OCI-M1 (cell line): ENCODE measurements around the gene MICAL2.

Experiments used
- DNase-seq: peaks from one replicate; lab custom pipeline; 2025; lab: John Stamatoyannopoulos, UW

MICAL2 gene

GRCh38 chr11:12287374-12288211 is 177.2 kb downstream of the MICAL2 start:
- no peak for DNase-seq

GRCh38 chr11:12288212-12288930 is 178.0 kb downstream of the MICAL2 start:
- peak; percentile 73 for DNase-seq

- no peak for DNase-seq
Observed at GRCh38 chr11:12288931-12289666, 178.7 kb downstream of the MICAL2 start.

GRCh38 chr11:12289667-12290476 is 179.5 kb downstream of the MICAL2 start:
- DNase-seq: no peak

GRCh38 chr11:12290477-12290922 is 180.1 kb downstream of the MICAL2 start:
- DNase-seq: no peak

- no peak for DNase-seq
Observed at GRCh38 chr11:12291313-12291712, 180.9 kb downstream of the MICAL2 start.

- DNase-seq: no peak
Observed at GRCh38 chr11:12291766-12292165, 181.4 kb downstream of the MICAL2 start.

- DNase-seq: no peak
Observed at GRCh38 chr11:12292766-12293165, 182.4 kb downstream of the MICAL2 start.

GRCh38 chr11:12293486-12293885 is 183.1 kb downstream of the MICAL2 start:
- no peak for DNase-seq

- no peak for DNase-seq
Observed at GRCh38 chr11:12294613-12295012, 184.2 kb downstream of the MICAL2 start.

GRCh38 chr11:12295943-12296342 is 185.6 kb downstream of the MICAL2 start:
- no peak for DNase-seq

GRCh38 chr11:12298610-12299009 is 188.2 kb downstream of the MICAL2 start:
- no peak for DNase-seq

GRCh38 chr11:12301379-12301778 is 191.0 kb downstream of the MICAL2 start:
- no peak for DNase-seq

GRCh38 chr11:12303421-12304149 is 193.2 kb downstream of the MICAL2 start:
- DNase-seq: no peak

- DNase-seq: no peak
Observed at GRCh38 chr11:12306830-12307229, 196.4 kb downstream of the MICAL2 start.

GRCh38 chr11:12312132-12312531 is 201.7 kb downstream of the MICAL2 start:
- DNase-seq: no peak
